ENCODE data around the gene PHACTR1.

Gene PHACTR1

DNA sequence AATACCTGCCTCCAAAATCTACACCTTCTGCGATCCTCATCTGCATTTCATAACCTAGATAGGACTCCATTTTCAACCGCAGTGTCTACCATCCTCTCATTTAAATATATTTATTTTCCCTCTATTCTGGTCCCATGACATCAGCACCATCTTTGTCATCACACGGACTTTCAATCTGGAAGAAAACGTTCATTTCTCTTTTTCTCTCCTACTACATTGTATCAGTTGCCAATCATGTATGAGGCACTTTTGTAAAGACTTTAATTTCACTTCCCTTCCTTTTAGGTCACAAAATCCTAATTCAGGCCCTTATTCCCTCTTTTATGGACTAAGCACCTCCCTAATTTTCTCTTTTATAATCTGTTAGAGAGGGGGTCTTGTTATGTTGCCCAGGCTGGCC is 89.6 kb downstream of the PHACTR1 start:
- DNase-seq = no peak

DNA sequence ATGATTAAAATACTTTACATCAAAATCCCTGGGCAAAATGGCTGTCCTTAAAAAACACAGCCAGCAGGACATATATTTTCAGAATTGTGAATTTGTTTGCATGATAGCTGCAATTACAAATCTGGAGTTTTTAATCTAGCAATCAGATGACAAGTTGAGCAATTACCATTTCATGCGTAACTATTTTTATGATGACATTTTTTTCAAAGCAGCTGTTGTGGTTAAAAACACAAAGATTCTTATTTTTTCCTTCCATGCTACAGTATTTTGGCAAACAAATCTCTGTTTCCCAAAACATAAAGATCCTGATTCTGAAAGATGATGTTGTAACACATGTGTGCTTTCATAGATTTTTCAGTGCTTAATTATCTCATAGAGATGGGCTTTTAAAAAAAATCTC is 90.2 kb downstream of the PHACTR1 start:
- DNase-seq = no peak

DNA sequence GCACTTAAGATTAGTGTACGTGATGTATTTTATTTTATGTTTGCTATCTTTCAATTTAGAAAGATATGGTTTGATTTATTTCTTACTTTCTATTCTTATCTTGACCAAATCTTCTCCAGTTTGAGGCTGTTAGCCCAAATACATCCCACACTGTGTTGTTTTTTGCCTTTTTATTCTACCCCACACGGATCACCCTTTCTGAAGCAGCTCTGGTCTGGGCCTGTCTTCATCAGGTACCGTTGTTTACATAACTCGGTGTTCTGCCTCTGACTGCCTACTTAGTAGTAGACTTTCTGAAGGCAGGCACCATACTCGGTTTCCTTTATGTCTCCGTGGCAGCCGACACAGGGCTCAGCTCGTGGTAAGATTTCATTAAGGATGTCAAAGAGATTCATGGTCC is 95.0 kb downstream of the PHACTR1 start:
- no peak for DNase-seq

DNA sequence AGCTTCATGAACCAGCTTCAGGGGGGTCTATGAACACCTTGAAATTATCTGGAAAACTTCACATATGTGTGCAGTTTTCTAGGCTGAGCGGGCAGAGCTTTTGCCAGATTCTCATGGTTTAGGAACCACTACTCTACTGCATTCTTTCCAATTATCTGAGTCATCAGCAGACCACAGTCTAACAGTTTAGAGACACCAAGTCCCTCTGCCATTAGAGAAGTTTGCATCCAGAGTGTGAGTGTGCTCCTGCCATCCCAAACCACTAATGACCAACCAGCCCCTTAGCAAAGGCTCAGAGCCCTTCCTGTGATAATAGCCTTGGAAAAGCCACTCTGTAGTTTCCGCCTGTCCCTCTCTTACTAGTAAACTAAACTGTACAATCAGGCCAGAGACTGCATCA is 96.8 kb downstream of the PHACTR1 start:
- no peak for DNase-seq

DNA sequence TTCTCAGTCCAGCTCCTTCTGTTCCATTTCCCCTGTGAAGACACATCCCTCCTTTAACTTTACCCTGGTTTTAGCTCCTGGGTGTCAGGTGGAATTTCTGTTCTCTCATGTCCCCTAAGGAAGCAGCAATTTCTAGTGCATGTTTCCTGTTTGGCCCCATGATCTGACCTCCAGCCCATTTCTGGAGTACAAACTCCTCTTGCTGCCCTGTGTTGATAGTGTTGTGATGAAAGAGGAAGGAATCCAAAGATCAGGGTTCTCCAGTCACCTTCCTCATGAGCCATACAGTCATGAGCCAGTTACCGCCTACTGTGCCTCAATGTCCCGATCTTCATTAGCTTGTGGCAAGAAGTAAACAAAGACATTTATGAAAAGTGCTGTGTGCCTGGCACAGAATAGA is 97.4 kb downstream of the PHACTR1 start:
- DNase-seq = no peak

DNA sequence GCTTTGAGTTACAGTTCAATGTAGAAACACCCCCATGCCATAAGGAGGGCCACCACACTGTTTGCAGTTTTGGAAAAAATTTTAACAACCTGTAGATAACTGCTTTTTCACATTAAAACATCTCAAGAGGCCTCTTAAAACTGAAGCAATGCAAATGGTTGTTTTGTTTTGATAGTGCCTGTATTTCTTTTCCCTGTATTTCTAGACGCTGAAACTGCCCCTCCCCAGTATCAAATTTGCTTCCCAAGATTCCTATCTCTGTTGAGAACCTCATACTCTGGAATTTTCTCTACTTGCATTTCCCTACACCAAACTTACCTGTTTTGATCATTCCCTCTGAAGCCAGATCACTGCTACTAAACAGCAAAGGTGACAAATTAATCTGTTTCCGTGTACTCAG is 98.5 kb downstream of the PHACTR1 start:
- DNase-seq = no peak

DNA sequence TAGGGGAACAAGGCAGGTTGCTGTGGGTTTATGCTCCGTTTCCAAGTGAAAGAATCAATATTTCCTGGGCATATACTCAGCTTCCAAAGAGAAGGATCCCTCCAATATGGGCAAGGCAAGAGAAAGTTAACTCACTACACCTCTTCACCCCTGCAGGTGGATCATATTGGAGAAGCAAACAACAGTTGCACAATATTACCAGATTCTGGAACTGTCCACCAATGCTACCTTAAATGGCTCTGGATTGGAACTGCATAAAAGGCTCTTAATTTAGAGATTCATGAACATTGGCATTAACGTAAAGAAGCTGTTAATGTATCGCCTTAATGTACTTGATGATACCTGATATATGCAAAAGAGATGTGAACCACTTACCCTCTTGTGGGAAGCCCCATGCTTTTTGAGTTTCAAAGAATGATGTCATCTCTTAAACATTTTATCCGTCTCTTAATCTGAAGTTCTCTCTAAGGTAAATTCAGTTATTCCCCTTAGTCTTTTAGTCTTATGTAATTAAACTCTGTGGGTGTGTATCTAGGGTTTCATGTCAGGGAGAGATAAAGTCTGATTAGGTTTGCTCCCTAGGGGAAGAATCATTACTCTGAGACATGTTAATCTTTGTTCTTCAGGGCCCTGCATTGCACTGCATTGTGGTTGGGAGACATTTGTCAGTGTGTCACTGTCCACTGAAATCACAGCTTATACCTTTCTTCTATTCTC is 99.5 kb downstream of the PHACTR1 start:
- DNase-seq = no peak

DNA sequence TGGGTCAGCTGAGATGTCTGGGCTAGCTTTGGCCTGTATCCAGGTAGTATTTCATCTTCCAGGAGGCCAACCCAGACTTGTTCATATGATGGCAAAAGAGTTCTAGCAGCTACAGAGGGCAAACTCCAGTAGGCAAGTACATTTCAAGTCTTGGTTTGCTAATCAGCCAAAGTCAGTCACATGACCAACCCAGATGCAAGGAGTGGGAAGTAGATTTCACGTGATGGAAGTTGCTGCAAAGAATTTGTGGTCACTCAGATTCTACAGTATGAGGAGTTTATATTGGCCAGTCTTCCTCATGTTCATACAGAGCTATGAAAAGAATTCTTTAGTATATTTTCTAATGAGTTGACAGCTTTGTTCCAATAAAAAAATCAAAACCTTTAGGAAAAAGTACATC is 101.8 kb downstream of the PHACTR1 start:
- no peak for DNase-seq

DNA sequence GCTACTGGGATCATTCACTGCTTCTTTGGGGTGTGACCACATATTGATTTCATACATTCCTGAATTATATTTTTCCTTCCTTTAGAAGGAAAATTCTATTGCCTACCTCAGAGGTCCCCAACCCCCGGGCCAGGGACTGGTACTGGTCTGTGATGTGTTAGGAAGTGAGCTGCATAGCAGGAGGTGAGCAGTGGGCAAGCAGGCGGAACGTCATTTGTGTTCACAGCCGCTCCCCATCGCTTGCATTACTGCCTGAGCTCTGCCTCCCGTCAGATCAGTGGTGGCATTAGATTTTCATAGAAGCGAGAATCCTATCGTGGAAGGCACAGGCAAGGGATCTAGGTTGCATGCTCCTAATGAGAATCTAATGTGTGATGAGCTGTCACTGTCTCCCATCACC is 107.3 kb downstream of the PHACTR1 start:
- DNase-seq = no peak

DNA sequence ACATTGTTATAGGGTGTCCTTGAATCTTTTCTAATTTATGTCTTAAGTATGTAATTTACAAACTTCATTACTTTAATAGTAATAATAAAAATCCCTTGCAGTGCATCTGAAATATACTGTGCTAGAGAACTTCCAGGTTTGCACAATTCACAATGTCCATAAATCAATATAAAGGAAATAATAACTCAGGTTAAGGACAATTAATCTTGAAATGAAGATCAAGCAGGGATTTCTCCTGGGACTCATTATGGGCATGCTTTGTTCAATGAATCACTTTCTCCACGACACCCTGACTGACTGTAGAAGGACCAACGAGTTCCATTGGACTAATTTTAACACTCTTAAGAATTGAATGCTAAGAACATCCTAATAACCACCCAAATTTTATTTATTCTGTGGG is 110.0 kb downstream of the PHACTR1 start:
- DNase-seq = no peak

DNA sequence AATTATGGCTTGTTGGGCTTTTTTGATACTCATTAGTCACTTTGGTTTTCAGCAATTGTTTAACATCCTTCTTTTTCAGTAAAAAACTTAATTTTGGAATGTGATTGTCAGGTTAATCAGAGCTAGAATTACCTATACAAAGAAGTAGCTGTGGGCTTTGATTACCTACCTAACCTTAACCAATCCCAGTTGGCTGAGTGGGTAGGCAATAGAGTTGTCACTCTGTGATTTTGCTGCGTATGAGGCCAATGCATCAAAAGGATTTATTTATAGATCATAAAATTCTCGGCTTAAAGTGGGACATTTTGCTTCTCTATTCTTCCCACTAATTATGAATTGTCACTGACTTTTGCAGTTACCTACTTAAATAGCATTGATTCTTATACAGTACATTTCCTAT is 111.4 kb downstream of the PHACTR1 start:
- DNase-seq = no peak

DNA sequence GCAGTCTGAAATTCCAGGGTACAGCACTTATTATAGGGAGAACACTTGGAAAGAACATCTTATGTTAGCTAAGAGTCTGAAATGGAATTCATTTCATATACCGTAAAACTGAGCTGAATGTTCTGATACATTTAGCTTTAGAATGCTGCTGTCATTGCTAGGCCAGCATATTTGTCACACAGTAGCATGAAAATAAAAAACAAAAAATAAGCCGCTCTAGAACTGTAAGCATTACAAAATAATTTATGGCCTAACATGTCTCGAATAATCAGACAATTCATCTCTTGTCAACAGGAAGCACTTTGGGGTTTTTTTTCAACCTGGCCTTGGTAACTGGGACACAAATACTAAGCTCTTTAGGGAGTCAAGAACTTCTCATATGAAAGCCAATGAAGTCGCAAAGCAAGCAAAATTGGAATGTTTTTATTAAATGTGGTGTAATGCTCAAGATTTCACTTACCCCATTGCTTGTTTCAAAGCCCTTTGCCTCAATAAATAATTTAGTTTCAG is 115.7 kb downstream of the PHACTR1 start:
- DNase-seq = no peak

DNA sequence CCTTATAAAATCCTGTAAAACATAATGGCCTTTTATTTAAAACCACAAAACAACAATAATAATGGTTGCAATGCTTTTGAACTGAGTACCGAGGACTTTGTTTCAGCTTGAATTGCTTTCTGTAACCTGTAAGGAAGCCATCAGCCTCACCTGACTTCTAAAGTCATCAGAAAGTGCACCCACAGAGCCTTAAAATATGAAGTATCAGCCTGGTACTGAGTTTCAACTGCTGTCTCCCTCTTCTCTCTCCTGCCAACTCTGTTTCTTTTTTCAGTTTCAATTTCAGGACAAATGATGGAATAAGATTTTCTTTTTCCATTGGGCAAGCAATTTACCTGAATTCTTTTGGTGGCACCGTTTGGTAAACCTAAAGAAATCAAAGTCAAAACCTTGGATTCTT is 119.4 kb downstream of the PHACTR1 start:
- DNase-seq = no peak

DNA sequence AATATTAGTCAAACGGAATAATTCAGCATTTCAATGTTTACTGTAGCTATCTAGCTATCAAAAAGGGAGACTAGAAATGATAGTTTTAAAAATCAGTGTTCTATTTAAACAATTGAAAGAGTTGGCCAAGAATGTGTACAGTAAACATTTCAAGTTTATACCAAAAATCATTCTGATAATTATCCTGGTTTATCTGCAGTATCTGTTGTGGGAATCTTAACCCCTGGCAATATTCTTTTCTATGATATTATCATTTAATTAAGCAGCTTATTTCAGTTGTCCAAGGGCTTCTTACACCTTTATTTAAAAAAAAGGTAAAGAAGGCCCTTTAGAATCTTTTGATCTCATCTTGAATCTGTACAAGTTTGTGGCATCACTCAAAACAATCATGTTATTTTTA is 125.1 kb downstream of the PHACTR1 start:
- DNase-seq = no peak

DNA sequence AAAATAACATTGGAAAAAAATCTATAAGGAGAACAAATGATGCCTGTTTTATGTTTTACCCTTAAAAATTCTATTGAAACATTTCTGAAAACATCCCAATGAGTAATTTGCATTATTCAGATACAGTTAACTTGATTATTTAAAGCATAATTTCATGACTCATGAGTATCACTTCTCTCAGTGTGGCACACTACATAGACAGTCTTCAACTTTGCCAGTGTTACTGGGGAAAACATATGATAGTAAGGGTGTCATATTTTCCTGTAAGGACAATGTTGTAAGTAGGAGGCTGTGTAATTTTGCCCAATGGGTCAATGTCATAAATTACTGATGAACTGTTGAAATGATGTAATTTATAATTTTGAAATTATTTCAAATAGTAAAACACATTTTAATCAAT is 125.5 kb downstream of the PHACTR1 start:
- DNase-seq = no peak

DNA sequence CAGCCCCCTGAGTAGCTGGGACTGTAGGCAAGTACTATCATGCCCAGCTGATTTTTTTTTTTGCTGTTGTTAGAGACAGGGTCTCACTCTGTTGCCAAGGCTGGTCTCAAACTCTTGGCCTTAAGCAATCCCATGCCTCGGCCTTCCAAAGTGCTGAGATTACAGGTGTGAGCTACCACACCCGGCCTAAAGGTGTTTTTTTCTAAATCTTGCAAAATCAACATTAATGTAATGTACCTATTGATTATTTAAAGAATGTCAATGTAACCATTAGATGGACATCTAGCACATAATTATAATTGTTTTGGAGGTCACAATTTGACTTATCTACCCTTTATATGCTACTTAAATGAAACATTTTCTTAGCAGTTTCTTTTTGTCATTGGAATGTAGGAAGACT is 126.1 kb downstream of the PHACTR1 start:
- DNase-seq = no peak

DNA sequence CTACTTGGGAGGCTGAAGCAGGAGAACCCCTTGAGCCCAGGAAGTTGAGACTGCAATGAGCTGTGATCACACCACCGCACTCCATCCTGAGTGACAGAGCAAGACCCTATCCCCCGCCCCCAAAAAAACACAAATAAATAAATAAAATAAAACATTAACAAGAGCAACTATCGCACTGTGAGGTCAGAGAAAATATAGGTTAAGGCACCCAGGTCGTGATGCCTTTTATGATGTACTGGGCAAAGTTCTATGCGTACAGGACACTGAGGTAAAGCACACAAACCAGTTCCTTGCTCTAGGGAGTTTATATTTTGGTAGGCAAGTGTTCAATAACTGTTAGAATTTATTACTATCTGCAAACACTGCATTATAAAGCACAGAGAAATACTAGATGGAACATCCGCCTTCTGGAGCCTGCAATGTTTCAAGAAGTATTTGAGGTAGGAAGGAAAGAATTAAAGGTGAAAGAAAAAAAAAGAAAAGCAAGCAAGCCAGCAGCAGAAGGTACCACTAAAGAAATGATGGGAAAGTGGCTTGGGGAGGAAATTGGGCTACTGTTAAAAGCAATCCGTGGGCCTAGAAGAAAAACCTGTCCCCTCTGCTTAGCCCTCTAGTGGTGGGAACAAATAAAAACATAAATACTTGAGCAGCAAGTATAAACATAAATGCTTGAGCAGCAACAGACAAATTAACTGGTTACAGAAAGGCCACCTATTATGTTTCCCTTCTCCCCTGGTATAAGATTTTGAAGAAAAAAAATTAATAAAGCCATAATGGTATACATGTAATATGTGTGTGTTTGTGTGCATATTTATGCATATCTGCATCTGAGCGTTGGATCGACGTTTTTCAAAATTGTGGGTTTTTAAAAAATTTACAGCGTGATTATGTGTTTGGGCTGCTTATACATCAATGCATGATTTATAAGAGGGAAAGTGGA is 128.0 kb downstream of the PHACTR1 start:
- DNase-seq = peak; percentile 24

DNA sequence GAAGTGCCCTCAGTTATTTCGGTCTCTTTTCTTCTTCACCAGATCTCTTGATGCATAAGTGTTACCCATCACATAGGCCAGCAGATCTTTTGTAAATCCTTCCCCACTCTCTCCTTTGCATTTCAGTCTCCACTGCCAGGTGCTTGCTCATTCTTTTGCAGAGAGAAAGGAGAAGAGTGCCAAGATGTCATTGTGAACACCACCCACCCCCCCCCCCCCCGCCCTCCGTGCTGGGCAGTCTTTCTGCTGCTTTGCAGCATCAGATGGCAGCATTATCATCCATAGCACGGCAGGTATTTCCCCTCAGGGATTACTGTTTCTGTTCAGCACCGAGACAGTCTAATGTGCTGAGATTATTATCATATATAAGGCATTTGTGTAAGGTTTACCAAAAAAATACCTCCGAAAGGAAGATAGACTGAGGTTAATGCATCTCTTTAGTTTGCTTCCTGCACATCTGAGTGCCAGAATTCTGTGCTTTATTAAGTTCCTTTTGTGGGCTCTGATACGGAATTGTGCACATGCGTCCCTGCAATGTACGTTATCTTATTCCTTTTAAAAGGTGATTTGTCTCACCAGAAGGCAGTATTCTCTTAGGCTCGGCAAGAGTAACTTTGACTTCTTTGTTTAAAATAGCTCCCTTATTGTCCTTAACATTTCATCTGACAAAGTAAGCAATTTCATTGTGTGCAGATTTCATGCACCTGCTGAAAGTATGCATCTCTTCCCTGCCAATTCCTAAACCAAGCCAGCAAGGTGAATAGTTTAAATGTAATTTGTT is 128.8 kb downstream of the PHACTR1 start:
- DNase-seq = no peak

DNA sequence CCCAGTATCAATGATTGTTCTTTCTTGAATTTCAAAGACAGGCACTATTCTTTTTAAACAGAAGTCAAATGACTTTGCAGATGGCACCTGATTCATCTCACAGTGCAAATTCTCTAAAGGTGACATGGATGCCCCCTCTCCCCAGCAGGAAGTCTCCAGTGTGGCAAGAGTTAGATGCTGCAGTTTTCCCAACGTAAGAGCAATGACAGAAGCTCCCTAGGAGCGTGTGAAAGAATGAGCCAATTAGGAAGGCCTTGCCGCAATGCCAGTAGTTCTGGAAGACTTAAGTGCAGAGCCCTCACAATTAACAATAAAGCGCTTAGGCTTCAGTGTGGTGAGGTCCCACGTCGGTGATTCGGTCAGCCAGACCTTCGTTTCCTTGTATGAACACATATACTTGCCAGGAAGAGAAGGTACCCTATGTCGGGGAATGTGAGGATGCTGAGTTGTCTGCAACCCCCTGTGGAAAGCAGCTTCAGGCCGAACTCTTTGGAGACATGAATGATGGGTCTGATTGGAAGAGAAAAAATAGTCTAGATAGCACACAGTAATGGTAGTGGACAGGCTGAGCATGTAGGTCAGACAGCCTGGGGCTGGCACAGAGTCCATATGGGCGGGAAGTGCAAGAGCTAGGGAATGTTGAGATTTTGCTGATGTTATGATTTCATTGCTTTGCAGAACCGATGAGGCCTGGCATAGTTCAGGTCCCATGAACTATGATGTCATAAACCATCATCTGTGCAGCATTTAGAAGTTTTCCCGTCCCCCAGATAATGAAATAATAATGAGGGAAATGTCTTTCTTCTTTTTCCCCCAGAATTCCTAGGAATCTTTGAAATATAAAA is 132.6 kb downstream of the PHACTR1 start:
- no peak for DNase-seq

DNA sequence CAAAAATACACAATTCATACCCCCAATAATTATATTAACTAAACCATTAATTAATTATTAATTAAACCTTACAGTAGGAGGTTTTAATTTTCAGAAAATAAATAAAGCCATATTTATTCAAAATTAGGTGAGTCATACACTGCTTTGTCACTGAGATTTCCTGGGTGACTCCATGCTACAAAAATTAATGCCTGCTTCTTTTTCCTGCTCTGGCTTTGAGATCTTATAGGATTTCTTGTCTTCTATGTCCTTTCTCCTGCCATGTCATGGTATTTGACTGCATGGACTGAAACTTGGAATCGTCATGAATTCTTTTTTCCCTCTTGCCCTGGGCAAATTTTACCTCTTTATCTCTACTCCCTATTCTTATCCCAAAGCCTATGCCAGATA is 133.2 kb downstream of the PHACTR1 start:
- DNase-seq = no peak

DNA sequence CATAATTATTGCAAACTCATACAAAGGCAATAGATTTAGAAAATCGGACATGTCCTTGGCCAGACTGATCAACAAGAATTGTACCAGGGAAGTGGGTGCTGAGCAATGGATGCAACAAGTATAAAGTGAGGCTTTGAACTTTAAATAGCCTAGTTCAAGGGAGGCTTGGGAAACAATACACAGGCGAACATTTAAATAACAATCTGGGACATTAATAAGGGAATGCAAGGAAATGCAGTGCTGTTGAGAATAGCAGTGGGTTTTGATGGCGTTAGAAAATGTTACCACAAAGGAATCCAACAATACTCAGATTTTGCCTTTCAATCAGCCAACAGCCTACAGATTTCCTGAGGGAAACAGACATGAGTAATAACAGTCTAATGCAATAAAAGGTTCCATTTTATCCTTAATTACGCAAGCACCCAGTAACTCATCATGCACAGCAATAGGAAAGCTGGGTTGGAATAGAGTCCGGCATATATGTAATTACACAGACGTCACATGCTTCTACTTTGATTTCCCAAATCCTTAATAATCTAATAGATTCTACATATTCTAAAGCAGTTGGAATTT is 134.6 kb downstream of the PHACTR1 start:
- DNase-seq = no peak

DNA sequence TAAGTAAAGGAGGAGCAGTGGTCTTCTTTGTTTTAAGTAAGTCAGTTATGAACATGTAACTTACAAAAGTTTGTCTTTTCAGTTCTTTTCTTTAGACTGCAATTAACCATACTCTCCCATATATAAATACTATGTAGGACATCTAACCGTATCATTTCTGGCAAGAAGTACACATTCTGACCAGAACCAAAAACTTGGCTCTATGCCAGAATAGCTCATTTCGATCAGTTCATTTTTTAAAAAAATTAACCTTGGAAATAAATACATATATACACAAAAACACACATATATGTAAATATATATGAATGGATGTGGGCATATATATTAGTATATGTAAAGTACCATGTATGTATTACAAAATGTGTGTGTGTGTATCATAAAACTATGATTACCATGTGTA is 145.0 kb downstream of the PHACTR1 start:
- no peak for DNase-seq

Data from NCI-H2029 treated with DMSO at 0.1 percent for 48 hours (cell line).